NK-92 (cell line): Measurements from ENCODE around the gene AGAP5.
"Not testable (repeated sequence)": the region's sequence is repeated elsewhere in the genome, so short reads cannot be mapped to it uniquely, and the experiment has no call there.

Source experiments
- DNase-seq: peaks from one replicate; lab custom pipeline; 2025; ENCODE audit not compliant: unreplicated experiment; lab: John Stamatoyannopoulos, UW

The AGAP5 gene

DNA sequence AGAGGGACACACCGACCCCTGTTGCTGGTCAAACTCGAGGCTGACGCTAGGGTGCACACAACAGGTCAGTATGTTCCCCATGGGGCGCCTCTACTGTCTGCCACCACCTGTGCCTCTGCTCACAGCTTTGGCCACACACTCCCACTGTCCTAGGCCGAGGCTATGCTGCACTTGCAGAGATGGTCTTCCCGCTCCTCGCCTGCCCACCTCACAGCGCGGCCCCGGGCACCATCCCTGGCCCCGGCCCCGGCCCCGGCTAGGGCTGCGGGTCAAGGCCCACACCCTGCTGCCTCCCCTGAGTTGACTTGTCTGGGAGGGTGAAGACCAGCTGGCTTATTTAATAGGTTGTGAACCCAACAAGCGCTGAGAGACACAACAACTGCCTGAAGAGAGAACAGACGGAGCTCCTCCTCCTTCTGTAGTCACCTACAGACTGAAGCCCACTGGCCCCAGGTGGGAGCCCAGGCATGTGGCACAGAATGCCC lies at the start of gene AGAP5:
AGAP5 (minus strand) TSS at position 435 of the 485 bp plus-strand sequence; CDS start at position 81, 354 bp downstream.
- DNase-seq, result not testable (repeated sequence)

DNA sequence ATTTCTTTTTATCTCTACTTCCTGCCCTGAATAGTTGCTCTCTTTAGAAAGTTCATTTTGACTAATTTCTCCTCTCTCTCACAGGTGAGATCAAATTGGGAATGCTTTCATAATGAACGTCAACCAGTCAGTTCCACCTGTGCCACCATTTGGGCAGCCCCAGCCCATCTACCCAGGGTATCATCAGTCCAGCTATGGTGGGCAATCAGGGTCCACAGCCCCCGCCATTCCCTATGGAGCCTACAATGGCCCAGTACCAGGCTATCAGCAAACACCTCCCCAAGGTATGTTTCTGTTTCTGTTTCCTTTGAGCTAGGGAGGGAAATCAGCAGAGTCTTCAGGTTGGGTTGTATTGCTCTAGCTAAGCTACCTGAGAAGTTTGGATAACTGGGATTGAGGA lies 48.8 kb upstream of the AGAP5 start:
- no peak for DNase-seq

DNA sequence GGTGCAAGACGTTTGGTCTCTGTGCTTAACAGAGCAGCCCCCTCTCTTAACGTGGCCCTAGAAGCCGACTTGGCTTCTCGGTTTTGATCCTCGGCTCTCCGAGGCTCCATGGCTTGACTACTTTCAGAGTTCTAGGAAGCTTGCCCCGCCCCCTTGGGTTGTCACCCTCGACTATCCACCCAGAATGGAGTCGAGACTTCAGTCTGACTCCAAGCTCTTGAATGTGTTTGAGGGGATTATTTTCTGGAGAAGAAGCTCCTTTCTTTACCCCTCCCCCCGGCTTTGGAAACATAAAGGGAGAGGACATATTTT lies 46.7 kb upstream of the AGAP5 start:
- DNase-seq, result no peak

- peak; percentile 78 for DNase-seq
These were observed 46.2 kb upstream of the AGAP5 start, which contains the start of gene SEC24C for GRCh38 chr10:73743905-73744663. SEC24C (plus strand) TSS chr10:73744372; CDS start chr10:73746833, 2,461 bp downstream.

DNA sequence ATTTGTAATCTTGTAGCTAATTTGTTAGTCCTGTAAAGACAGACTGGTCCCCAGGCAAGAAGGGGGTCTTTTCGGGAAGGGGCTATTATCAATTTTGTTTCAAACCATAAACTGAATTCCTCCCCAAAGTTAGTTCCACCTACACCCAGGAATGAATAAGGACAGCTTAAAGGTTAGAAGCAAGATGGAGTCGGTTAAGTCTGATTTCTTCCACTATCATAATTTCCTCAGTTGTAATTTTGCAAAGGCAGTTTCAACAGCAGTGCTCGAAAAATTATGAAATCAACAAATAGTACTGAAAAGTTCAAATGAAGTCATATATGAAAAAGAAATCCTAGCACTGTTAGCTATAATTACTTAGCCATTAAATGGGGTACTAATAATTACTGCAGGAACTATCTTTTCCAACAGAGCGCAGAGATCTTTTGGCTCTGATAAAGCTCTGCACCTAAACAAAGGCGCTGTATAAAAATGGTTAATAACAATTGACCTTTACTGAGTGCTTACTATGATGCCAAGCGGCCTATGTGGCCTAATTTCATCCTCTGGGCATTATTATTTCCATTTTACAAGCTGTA lies 45.5 kb upstream of the AGAP5 start:
- DNase-seq, result no peak

GRCh38 chr10:73742454-73742734 lies 44.5 kb upstream of the AGAP5 start:
- no peak for DNase-seq

GRCh38 chr10:73740501-73741254 lies 42.8 kb upstream of the AGAP5 start:
- DNase-seq, result not testable (repeated sequence)

GRCh38 chr10:73734796-73735305 lies 36.9 kb upstream of the AGAP5 start:
- DNase-seq, result no peak

- no peak for DNase-seq
These were observed 36.3 kb upstream of the AGAP5 start for GRCh38 chr10:73734028-73734720.

GRCh38 chr10:73732931-73733623 lies 35.2 kb upstream of the AGAP5 start:
- no peak for DNase-seq

DNA sequence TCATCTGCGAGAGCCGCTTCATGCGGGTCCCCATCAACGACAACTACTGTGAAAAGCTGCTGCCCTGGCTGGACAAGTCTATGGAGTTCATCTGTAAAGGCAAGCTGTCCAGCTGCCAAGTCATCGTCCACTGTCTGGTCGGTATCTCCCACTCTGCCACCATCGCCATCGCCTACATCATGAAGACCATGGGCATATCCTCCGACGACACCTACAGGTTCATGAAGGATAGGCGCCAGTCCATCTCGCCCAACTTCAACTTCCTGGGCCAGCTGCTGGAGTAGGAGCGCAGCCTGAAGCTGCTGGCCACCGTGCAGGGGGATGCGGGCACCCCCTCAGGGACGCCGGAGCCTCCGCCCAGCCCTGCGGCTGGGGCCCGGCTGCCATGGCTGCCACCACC lies 34.5 kb upstream of the AGAP5 start:
- no peak for DNase-seq

- DNase-seq, result no peak
These were observed 33.9 kb upstream of the AGAP5 start for GRCh38 chr10:73731588-73732375.

DNA sequence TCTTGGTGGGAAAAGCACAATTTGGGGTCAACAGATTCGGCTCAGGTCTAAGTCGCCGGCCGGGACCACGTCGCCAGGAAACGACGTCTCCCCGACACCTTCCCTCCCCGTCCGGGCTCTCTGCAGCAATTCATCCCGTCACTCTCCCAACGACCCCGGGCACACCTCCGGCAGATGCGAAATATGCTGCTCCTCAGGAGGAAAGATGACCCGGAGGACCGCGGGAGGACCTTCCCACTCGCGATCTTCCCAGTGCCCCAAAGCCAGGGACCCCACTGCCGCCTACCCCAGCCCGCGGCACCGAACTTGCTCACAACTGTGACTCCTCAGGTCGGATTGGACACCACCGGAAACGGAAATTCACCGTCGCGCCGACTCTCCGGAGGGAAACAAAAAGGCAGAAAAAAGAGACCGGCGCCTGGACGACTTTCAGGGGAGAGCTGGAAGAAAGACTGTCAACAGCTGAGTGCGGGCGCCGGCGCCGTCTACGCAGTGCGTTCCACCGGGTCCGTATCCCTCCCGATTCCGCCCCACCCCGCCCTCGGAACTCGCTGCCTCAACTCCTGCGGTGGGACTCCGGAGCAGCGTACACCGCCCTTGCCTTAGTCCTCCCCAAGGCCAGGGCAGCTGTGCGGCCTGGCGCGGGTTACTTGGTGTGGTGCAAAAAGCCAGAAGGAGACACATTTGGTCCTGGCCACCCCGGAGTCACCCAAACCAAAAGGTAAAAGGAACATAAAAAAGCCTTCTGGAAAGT lies 32.4 kb upstream of the AGAP5 start:
- no peak for DNase-seq

DNA sequence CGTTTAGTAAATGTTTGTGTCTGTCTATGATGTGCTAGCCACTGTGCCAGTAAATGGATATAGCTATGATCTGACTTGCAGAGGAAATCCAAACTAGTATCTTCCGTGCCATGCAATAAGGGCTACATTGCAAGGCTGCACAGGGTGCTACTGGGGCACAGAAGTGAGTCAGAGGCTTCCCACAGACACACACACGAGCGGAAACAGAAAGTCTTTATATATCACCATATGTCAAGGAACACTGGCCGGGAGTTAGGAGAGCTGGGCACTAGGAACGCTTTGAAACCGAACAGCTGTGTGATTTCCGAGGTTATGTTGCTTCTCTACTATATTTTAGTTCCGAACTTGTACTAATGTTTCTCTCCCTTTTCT lies 31.9 kb upstream of the AGAP5 start:
- DNase-seq, result not testable (repeated sequence)

DNA sequence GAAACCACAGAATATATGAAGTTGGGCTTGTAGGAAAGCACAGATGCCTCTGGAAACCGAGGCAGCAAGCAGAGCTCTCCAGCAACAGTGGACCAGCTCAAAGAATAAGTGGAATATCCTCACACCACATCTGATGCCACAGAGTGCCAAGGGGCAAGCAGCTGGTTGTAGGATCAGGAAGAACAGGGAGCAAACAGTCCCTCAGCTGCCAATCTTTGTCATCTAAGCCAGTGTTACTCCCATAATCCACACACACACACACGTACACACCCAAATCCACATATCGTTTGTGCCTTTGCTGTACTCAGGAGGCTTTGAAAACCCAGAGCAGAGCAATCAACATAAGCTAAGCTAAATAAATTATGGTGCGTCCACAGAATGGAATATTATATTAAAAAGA lies 25.6 kb upstream of the AGAP5 start:
- DNase-seq, result no peak

DNA sequence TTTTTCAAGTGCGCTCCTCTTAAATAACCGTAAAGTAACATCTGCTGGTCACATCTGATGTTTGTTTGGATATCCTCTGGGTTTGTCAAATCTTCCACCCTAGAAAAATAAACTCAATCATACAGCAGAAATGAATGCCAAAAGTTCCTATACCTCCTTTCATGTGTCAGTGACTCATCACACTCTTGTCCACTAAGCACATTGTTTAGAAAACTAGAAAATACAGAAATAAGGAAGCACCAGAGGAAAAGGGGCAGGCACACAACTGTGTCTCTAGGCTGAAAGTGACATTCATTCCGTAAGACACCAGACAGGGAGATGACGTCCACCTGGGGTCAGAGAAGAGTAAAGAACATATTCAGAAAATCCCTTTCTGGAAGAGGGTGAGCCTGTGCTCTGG lies 22.7 kb upstream of the AGAP5 start:
- not testable (repeated sequence) for DNase-seq

DNA sequence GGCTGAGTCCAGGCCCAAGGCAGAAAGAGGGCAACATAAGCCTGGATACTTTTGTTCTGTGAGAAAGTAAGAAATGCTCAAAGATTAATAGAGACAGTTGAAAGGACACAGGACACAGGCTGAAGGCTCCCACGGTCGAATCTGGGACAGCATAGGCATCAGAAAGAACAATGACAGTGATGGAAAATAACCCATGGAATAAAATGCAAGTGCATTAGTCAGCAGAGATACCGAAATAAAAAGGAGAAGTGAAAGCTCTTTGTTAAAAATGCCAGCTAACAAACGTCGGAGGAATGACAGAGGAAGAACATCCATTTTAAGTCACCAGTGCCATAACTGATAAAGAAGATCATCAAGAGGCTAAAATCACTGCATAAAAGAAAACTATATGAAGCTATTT lies 19.6 kb upstream of the AGAP5 start:
- DNase-seq, result no peak

DNA sequence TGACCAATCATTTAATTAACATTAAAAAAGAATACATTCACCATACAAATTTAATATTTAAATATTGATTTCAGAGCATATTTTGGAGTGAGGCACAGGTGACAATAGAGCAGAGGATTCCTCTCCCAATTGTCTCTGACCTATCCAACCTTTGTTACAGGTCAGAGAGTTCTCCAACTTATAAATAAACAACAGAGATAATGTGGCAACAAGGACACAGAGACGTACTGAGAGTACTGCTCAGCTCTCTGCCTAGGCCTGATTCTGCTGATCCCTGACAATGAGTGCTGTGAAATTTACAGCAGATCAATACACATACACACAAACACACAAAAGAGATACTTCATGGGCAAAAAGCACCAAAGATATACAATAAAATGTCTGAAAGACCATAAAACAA lies 18.3 kb upstream of the AGAP5 start:
- DNase-seq, result no peak
